OCI-LY1 (cell line): ENCODE measurements around the gene COBL.

Source experiments
- EZH2 ChIP-seq: fragments of 200-600 bp; sonication (generic), shearing (Covaris generic); IDR thresholded peaks from 2 replicates; pipeline ENCODE4 v1.8.0; 2017; ENCODE audit warnings: borderline replicate concordance, mixed run types, mild to moderate bottlenecking, antibody characterized with exemption, low read length, moderate library complexity, mixed read lengths
- TF ChIP-seq, protein P1 (sequence below): fragments of 200-600 bp; sonication (generic), shearing (Covaris generic); IDR thresholded peaks from 2 replicates; pipeline ENCODE4 v1.5.1; 2017; ENCODE audit warnings: mild to moderate bottlenecking, antibody characterized with exemption, low read length, moderate library complexity, mixed read lengths

DNA sequence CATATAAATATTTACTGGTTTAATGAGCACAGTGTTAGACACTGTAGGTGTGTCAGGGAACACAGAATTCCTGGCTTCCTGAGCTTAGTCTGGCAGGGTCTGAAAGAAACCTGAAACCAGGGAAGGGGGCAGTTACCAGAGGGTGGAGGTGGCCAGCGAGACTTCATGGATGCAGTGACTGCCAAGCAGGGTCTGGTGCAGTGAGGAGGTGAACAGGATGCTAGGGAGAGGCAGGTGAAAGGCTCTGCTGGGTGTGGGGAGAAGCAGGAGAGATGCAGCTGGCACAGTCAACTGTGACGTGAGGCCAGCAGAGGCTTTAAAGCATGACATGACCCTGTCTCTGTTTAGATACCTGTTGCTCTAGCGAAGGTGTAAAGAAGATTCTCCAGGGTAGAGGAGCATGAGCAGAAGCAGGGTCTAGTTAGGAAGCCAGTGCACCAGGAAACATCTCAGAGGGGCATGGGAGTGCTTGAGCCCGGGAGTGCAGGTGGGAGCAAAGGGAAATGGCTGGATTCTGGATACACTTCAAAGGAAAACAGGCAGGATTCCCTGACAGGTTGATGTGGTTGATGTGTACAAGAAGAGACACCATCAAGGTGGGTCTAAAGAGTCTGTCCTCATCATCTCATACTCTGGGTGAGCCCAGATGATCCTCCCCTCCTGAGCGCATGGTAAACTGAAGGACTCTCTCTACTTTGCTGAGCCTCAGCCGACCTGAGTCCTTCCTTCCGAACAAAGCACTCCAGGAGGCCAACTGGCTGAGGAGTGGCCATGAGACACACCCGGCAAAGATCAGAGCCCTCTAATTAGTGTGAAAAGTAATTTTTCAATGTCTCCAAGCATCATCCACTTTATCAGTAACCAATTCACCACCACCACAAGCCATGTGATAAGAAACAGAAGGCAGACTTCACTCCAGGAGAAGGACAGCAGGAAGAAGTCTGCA lies 186.8 kb downstream of the COBL start:
- TF ChIP-seq, protein P1, sequence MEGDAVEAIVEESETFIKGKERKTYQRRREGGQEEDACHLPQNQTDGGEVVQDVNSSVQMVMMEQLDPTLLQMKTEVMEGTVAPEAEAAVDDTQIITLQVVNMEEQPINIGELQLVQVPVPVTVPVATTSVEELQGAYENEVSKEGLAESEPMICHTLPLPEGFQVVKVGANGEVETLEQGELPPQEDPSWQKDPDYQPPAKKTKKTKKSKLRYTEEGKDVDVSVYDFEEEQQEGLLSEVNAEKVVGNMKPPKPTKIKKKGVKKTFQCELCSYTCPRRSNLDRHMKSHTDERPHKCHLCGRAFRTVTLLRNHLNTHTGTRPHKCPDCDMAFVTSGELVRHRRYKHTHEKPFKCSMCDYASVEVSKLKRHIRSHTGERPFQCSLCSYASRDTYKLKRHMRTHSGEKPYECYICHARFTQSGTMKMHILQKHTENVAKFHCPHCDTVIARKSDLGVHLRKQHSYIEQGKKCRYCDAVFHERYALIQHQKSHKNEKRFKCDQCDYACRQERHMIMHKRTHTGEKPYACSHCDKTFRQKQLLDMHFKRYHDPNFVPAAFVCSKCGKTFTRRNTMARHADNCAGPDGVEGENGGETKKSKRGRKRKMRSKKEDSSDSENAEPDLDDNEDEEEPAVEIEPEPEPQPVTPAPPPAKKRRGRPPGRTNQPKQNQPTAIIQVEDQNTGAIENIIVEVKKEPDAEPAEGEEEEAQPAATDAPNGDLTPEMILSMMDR = no peak
- no peak for TF ChIP-seq EZH2
